ENCODE data around the gene MLEC. TPM values are rescaled to one million over a fixed set of nuclear protein-coding genes. Genes with fewer than 3 reads are reported as not detected.

The MLEC gene
- total RNA-seq: 10 to 100 TPM; 65.1 to 94.1 (median 85.8) TPM

GRCh38 chr12:120686690-120687577 lies at the start of gene MLEC:
Gene MLEC (plus strand): TSS chr12:120687149. CDS start chr12:120687297, 148 bp downstream.
- TF ChIP-seq CTCF (IDR thresholded peaks at IDR 0.05; ENCODE audit: low read depth): no peak

GRCh38 chr12:120639771-120640721 lies 46.9 kb upstream of the MLEC start, which contains the start of gene CABP1:
Gene CABP1 (plus strand): TSS chr12:120640626. CDS start chr12:120640686, 60 bp downstream.
- TF ChIP-seq CTCF (IDR thresholded peaks at IDR 0.05; ENCODE audit: low read depth): no peak

- no peak for TF ChIP-seq CTCF (IDR thresholded peaks at IDR 0.05; ENCODE audit: low read depth)
Observed at GRCh38 chr12:120640861-120641833, 45.8 kb upstream of the MLEC start.

- no peak for TF ChIP-seq CTCF (IDR thresholded peaks at IDR 0.05; ENCODE audit: low read depth)
Observed at GRCh38 chr12:120642121-120642520, 44.8 kb upstream of the MLEC start.

- TF ChIP-seq CTCF (IDR thresholded peaks at IDR 0.05; ENCODE audit: low read depth): no peak
Observed at GRCh38 chr12:120642826-120643225, 44.1 kb upstream of the MLEC start.

- no peak for TF ChIP-seq CTCF (IDR thresholded peaks at IDR 0.05; ENCODE audit: low read depth)
Observed at GRCh38 chr12:120643574-120643973, 43.4 kb upstream of the MLEC start.

Measured in subcutaneous adipose tissue (tissue), 4 donors.